Occipital lobe (tissue), 2 donors: ENCODE results near the gene COX7A2. TPM values are rescaled to one million over a fixed set of nuclear protein-coding genes. Genes with fewer than 3 reads are reported as not detected.

Source experiments
- DNase-seq: peaks from one replicate; lab custom pipeline; 2025; lab: John Stamatoyannopoulos, UW
- total RNA-seq: library from RNA; depleted of rRNA; stranded (reverse); fragments of >200 nt; gene quantifications from one replicate; pipeline ENCODE4 v1.2.3, GENCODE V29; 2014

Gene COX7A2
- total RNA-seq, 1 donor from 2014 or later = 129 TPM

DNA sequence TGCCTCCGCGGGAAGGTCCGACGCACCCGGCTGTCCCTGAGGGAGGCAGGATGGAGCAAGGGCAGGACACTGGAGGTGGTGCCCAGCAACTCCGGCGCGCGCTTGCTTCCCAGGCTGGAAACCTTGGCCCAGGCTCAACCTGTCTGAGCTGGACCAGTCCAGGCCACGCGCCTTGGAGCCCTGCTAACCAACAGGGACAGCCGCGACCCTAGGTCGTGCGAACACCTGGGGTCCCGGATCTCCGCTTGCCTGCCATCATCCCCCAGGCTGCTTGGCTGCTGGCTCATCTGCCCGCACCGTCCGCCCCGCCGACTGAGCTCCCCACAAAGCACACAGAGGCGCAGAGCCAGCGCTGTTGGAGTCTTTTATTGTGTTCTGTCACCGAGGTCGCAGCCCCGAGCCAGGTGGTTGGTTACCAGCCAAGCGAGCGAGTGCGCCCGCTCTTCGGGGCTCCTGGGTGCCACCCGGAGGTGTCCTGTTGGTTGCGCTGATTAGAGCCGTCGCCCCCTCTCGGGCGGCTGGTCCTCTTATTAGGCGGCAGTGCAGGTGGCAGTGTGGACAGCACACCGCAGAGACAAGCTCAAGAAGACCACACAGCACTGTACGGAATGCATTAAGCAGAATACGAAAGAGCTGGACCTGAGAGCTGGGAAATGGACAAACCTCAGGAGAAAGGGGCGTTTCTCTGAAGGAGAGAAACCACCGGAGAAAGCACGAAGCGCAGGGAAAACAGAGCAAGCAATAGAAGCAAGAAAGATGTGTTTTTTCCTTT lies 41.5 kb downstream of the COX7A2 start:
- DNase-seq = no peak

DNA sequence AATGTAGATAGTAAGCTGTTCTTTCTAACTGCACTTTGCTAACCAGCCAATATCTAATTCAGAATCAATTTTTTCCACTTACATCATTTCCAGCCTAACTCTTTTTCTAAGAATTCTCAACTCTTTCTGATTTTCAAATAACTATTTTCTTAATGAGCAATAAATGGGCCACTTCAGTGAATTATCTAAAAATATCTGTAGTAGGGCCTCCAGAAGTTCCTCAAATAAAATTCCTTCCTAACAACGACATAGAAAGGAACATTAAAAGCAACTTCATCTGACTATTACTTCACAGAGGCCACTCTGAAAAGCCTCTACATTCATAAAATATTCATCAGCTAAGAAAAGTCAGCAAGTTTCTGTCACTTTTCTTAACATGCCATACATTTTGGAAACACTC lies 42.6 kb downstream of the COX7A2 start:
- no peak for DNase-seq

DNA sequence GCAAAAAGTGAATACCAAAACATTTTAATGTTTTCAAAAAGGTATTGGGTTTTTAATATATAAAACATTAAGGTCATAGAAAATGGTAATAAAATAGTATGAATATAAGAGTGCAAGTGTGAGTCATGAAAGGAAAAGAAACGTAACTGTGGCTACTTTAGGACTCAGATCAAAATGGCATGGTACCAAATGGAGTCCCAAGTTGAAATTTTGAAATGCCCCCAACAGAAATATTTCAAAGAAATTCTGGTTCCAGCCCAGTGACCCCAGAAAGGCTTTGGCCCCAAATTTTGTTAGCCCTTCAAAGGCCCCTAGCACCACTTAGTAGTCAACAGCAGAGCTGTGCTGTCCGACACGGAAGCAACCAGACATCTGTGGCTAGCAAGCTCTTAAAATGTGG lies 43.7 kb downstream of the COX7A2 start:
- no peak for DNase-seq

DNA sequence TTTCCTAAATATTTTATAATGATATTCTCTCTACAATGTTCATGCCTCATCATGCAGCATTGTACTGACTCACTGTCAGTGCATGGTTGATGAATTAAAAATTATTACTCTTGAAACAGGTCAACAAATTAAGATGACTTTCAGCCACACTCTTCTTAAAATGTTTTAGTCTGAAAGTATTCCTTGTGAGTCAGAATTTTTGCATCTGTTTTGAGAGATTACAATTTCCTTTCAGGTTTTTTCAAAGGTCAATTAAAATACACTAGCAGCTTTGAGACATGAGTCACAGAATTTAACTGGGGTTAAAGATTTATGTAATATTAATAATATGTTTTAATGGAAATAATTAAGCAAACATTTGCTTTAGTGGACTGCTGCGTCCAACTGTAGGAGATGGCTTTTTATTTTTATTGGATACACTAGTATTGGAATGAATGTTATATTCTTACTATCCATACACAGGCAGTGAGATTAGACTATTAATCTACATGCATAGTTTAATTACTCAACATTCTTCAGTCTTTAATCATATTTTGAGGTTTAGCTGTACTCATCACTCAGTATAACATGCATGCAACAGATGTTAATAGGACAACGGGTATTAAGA lies 47.4 kb downstream of the COX7A2 start:
- no peak for DNase-seq

DNA sequence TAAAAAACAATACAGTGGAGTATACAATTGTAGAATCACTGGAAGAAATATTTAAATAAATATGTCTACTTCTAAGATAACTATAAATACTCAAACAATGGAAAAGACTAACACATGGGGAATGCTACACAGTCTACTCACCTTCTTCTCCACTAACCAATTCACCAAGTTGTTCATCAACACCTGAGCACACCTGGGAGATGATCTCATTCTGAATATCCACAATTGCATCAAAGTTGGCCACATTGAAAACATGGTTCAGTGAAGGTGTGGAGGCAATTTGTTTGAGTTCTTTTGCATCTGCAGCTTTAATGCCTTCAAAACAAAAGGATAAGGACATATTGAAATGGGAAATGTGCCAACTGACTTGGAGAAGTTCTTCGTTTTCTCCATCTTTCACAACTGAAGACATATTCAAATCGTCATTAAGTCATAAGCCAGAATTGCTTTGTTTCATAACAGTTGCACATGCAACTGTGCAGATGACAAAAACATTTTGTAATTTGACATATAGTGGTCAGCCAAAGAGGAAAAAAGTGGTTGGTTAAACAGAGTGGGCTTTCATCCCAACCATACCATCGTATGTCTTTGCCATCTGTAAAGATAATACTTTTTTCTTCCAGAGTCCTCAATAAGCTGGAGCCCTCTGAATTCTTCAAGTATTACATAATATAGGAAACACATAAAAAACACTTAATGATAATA lies 55.2 kb downstream of the COX7A2 start:
- DNase-seq = no peak

Other genes starting within 250 kb of the COX7A2 start
- 36.2 TPM for gene COL12A1, start 37.7 kb downstream of the COX7A2 start, total RNA-seq
- 166 TPM for gene TMEM30A, start 41.0 kb upstream of the COX7A2 start, total RNA-seq
- gene FILIP1, start 250.0 kb upstream of the COX7A2 start, total RNA-seq = 4.5 TPM